Breast epithelium (tissue), 4 donors: ENCODE measurements around the gene LBX1. TPM values are rescaled to one million over a fixed set of nuclear protein-coding genes. Genes with fewer than 3 reads are reported as not detected.

Experiments
- DNase-seq, 2 donors: peaks; one replicate each; pipeline ENCODE4 v3.0.0-alpha.2; 2019; ENCODE audit warnings: low spot score in 2 of 2
- H3K27ac ChIP-seq, 2 donors: fragments of 200-600 bp; sonication (generic) in 1 of 2; one replicate each; pipeline ENCODE4 v1.5.1; 2016 to 2019; ENCODE audit warnings: mild to moderate bottlenecking in 1 of 2
- H3K27me3 ChIP-seq, 2 donors: fragments of 200-600 bp; sonication (generic) in 1 of 2; one replicate each; pipeline versions ENCODE4 v1.5.1 to v1.6.0; 2017 to 2019; ENCODE audit warnings: control low read depth in 1 of 2, mild to moderate bottlenecking in 1 of 2
- H3K36me3 ChIP-seq: fragments of 200-600 bp; one replicate; pipeline ENCODE4 v1.5.1; 2019
- H3K4me1 ChIP-seq, 2 donors: fragments of 200-600 bp; sonication (generic); one replicate each; pipeline ENCODE4 v1.5.1; 2016 to 2019; ENCODE audit warnings: control low read depth in 1 of 2
- H3K4me3 ChIP-seq, 3 donors: fragments of 200-600 bp; sonication (generic); 1 replicate in 2 of 3; 2 replicates in 1 of 3; pipeline ENCODE4 v1.5.1; 2016 to 2019; ENCODE audit warnings: mild to moderate bottlenecking in 3 of 3, moderate library complexity in 2 of 3
- H3K9me3 ChIP-seq, 2 donors: fragments of 200-600 bp; sonication (generic) in 1 of 2; one replicate each; pipeline ENCODE4 v1.5.1; 2016 to 2019; ENCODE audit warnings: control low read depth in 1 of 2
- CTCF ChIP-seq, 3 donors: fragments of 450-650 bp; IDR thresholded peaks; one replicate each; pipeline ENCODE4 v1.5.1; 2016 to 2017; ENCODE audit warnings: antibody characterized with exemption in 3 of 3, mild to moderate bottlenecking in 3 of 3, moderate library complexity in 3 of 3
- POLR2A ChIP-seq: fragments of 450-650 bp; IDR thresholded peaks from one replicate; pipeline ENCODE4 v1.6.1; 2016; ENCODE audit warnings: antibody characterized with exemption, mild to moderate bottlenecking, moderate library complexity
- POLR2AphosphoS5 ChIP-seq, 3 donors: sonication (generic); formaldehyde crosslinking; IDR thresholded peaks; one replicate each; pipeline ENCODE4 v1.6.1; 2017; ENCODE audit warnings: antibody characterized with exemption in 3 of 3
- intact Hi-C: fragments of 100-400 bp; cut with DNase I; formaldehyde crosslinking; loops from one replicate; pipeline ENCODE4 v1.15.1; 2023; ENCODE audit warnings: low total_unique reads
- total RNA-seq, 3 donors: library from RNA; depleted of rRNA; stranded (reverse); fragments of >200 nt; gene quantifications; one replicate each; pipeline ENCODE4 v1.1.0, GENCODE V29; 2016

LBX1 gene
- total RNA-seq, 3 donors from 2014 or later, result not detected

- no peaks in the 10 kb centered on the region for H3K4me1 ChIP-seq
- H3K36me3 ChIP-seq, result no peaks in the 10 kb centered on the region
- TF ChIP-seq POLR2AphosphoS5 (IDR thresholded peaks at IDR 0.05) (no peak), POLR2A (no peak)
- H3K4me3 ChIP-seq, result no peak overlapping the region
- no peak overlapping the region for H3K27ac ChIP-seq
- peaks cover 7 to 8% of the 10 kb centered on the region in 2 donors for H3K9me3 ChIP-seq
- H3K27me3 ChIP-seq, result peaks cover 0 to 6% of the 10 kb centered on the region in 2 donors
- DNase-seq, result no peak
- intact Hi-C loops, result no loop called here
Measured at GRCh38 chr10:101261702-101262101, 32.4 kb upstream of the LBX1 start.

GRCh38 chr10:101260764-101261481, 31.7 kb upstream of the LBX1 start:
- intact Hi-C loops, result no loop called here
- H3K4me1 ChIP-seq, result no peaks in the 10 kb centered on the region
- H3K27ac ChIP-seq, result no peak overlapping the region
- no peaks in the 10 kb centered on the region for H3K36me3 ChIP-seq
- no peak overlapping the region for H3K4me3 ChIP-seq
- H3K9me3 ChIP-seq, result peaks cover 7 to 8% of the 10 kb centered on the region in 2 donors
- peaks cover 0 to 6% of the 10 kb centered on the region in 2 donors for H3K27me3 ChIP-seq
- TF ChIP-seq POLR2AphosphoS5 (IDR thresholded peaks at IDR 0.05) (no peak), POLR2A (no peak), CTCF (IDR thresholded peaks at IDR 0.05) (no peak)
- no peak for DNase-seq

- no peak for DNase-seq
- H3K27ac ChIP-seq, result no peak overlapping the region
- H3K9me3 ChIP-seq, result peaks cover 7 to 8% of the 10 kb centered on the region in 2 donors
- H3K27me3 ChIP-seq, result peaks cover 0 to 15% of the 10 kb centered on the region in 2 donors
- intact Hi-C loops, result no loop called here
- no peak overlapping the region for H3K4me3 ChIP-seq
- H3K36me3 ChIP-seq, result no peaks in the 10 kb centered on the region
- H3K4me1 ChIP-seq, result no peaks in the 10 kb centered on the region
- no peak for TF ChIP-seq CTCF (IDR thresholded peaks at IDR 0.05)
- no peak for TF ChIP-seq POLR2A
- TF ChIP-seq POLR2AphosphoS5 (IDR thresholded peaks at IDR 0.05), result no peak
Measured at GRCh38 chr10:101258179-101258885, 29.1 kb upstream of the LBX1 start.

GRCh38 chr10:101257491-101257890, 28.2 kb upstream of the LBX1 start:
- TF ChIP-seq POLR2AphosphoS5 (IDR thresholded peaks at IDR 0.05), result no peak
- TF ChIP-seq CTCF (IDR thresholded peaks at IDR 0.05), result no peak
- no peak for TF ChIP-seq POLR2A
- H3K27me3 ChIP-seq, result peaks cover 0 to 17% of the 10 kb centered on the region in 2 donors
- H3K9me3 ChIP-seq, result peaks cover 7 to 8% of the 10 kb centered on the region in 2 donors
- H3K36me3 ChIP-seq, result no peaks in the 10 kb centered on the region
- H3K4me1 ChIP-seq, result no peaks in the 10 kb centered on the region
- intact Hi-C loops, result no loop called here
- no peak overlapping the region for H3K27ac ChIP-seq
- no peak for DNase-seq
- no peak overlapping the region for H3K4me3 ChIP-seq

- no peak for TF ChIP-seq POLR2A
- no peak for TF ChIP-seq CTCF (IDR thresholded peaks at IDR 0.05)
- TF ChIP-seq POLR2AphosphoS5 (IDR thresholded peaks at IDR 0.05), result no peak
- peaks cover 0 to 17% of the 10 kb centered on the region in 2 donors for H3K27me3 ChIP-seq
- no peak overlapping the region for H3K27ac ChIP-seq
- H3K4me3 ChIP-seq, result no peak overlapping the region
- peaks cover 7 to 8% of the 10 kb centered on the region in 2 donors for H3K9me3 ChIP-seq
- H3K4me1 ChIP-seq, result no peaks in the 10 kb centered on the region
- no peaks in the 10 kb centered on the region for H3K36me3 ChIP-seq
- DNase-seq, result no peak
- intact Hi-C loops, result no loop called here
Measured at GRCh38 chr10:101257084-101257483, 27.8 kb upstream of the LBX1 start.
